Fibroblast of lung (primary cell): ENCODE data around the gene ACYP2. TPM values are rescaled to one million over a fixed set of nuclear protein-coding genes. Genes with fewer than 3 reads are reported as not detected.
"Not testable (repeated sequence)": the region's sequence is repeated elsewhere in the genome, so short reads cannot be mapped to it uniquely, and the experiment has no call there.

Source experiments
- DNase-seq, 2 donors: peaks; one replicate each; pipeline versions ENCODE4 v3.0.0 to v3.0.0-alpha.2; 2010; ENCODE audit warnings: low read depth in 2 of 2
- H2AFZ ChIP-seq: 2 replicates; pipeline ENCODE4 v1.5.1; 2012; ENCODE audit warnings: low read length, control low read depth, inconsistent platforms
- H3K27ac ChIP-seq: 2 replicates; pipeline ENCODE4 v1.5.1; 2011; ENCODE audit warnings: low read length, control low read depth; ENCODE audit not compliant: insufficient read depth
- H3K27me3 ChIP-seq: 2 replicates; pipeline ENCODE4 v1.5.1; 2011; ENCODE audit warnings: mild to moderate bottlenecking, low read length; ENCODE audit not compliant: control insufficient read depth, insufficient read depth
- H3K36me3 ChIP-seq: 2 replicates; pipeline ENCODE4 v1.5.1; 2011; ENCODE audit warnings: low read length; ENCODE audit not compliant: control insufficient read depth, insufficient read depth
- H3K4me1 ChIP-seq: 2 replicates; pipeline ENCODE4 v1.5.1; 2011; ENCODE audit warnings: low read length; ENCODE audit not compliant: control insufficient read depth, insufficient read depth; ENCODE audit errors: extremely low read depth
- H3K4me2 ChIP-seq: 2 replicates; pipeline ENCODE4 v1.5.1; 2011; ENCODE audit warnings: low read length, control low read depth; ENCODE audit not compliant: insufficient read depth; ENCODE audit errors: extremely low read depth
- H3K4me3 ChIP-seq, 4 experiments: fragments of 200-600 bp in 1 of 4; sonication (generic) in 1 of 4; replicated peaks in 1 of 4; 2 replicates each; pipeline ENCODE4 v1.5.1; 2011 to 2016; ENCODE audit warnings: low read length in 4 of 4, low read depth in 3 of 4, mild to moderate bottlenecking in 3 of 4, control low read depth in 2 of 4, inconsistent platforms in 1 of 4, mixed read lengths in 1 of 4; ENCODE audit not compliant: insufficient read depth in 1 of 4; ENCODE audit errors: control extremely low read depth in 1 of 4
- H3K79me2 ChIP-seq: 2 replicates; pipeline ENCODE4 v1.5.1; 2012; ENCODE audit warnings: mild to moderate bottlenecking, low read length, inconsistent platforms; ENCODE audit not compliant: control insufficient read depth, insufficient read depth
- H3K9ac ChIP-seq: 2 replicates; pipeline ENCODE4 v1.5.1; 2011; ENCODE audit warnings: mild to moderate bottlenecking, low read length, control low read depth; ENCODE audit not compliant: insufficient read depth
- H3K9me3 ChIP-seq: 2 replicates; pipeline ENCODE4 v1.5.1; 2012; ENCODE audit warnings: low read depth, low read length; ENCODE audit not compliant: control insufficient read depth, insufficient read depth
- H4K20me1 ChIP-seq: 2 replicates; pipeline ENCODE4 v1.5.1; 2011; ENCODE audit warnings: low read length; ENCODE audit not compliant: control insufficient read depth, insufficient read depth; ENCODE audit errors: extremely low read depth
- EZH2 ChIP-seq: IDR thresholded peaks from 2 replicates; pipeline ENCODE4 v1.5.1; 2012; ENCODE audit warnings: low read length, control low read depth, mild to moderate bottlenecking; ENCODE audit errors: missing control alignments
- polyA plus RNA-seq, 2 donors: library from polyadenylated mRNA; depleted of rRNA in 1 of 2; stranded (reverse) in 1 of 2; unstranded in 1 of 2; fragments of >200 nt; gene quantifications; 2 replicates each; pipeline ENCODE4 v1.2.1, GENCODE V29; 2011 to 2012; ENCODE audit warnings: missing spikeins in 1 of 2
- total RNA-seq: library from RNA; depleted of rRNA; stranded (reverse); fragments of >200 nt; gene quantifications from 2 replicates; pipeline ENCODE4 v1.2.1, GENCODE V29; 2014
- TF ChIP-seq, protein P1 (sequence below), 2 donors: IDR thresholded peaks in 1 of 2; conservative IDR thresholded peaks in 1 of 2; 1 replicate in 1 of 2; 2 replicates in 1 of 2; pipeline ENCODE4 v1.5.1; 2011 to 2012; ENCODE audit warnings: low read length in 2 of 2, control low read depth in 1 of 2, inconsistent platforms in 1 of 2, low read depth in 1 of 2, mild to moderate bottlenecking in 1 of 2

The ACYP2 gene
- total and polyA plus RNA-seq, 2 donors (not counting 1 experiment from before 2014, with no cell fraction given): 9.7 to 24.4 TPM

DNA sequence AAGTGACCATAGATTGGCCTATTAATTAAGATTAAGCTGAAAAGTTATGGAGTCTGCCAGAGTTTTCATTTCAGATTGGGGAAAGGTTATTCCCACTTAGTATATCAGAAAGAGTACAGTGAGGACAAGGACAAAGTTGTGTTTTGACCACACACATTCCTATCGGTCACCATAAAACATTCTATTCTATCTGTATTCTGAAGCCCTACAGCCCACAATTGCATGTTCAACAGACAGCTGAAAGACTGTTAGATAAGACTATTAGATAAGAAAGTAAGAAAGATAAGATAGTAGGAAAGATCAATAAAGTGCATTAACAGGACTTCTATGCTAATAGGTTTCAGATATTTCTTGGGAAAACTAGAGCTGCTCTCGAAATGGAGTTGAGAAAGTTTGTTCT is 26.7 kb upstream of the ACYP2 start:
- Histone ChIP-seq H2AFZ (no peak overlapping the region), H3K4me3 (no peak overlapping the region), H3K36me3 (no peaks in the 10 kb centered on the region), H3K9me3 (no peaks in the 10 kb centered on the region), H3K79me2 (no peaks in the 10 kb centered on the region), H3K4me1 (no peaks in the 10 kb centered on the region), H3K27me3 (no peaks in the 10 kb centered on the region), H4K20me1 (no peaks in the 10 kb centered on the region), H3K27ac (no peak overlapping the region), H3K9ac (no peak overlapping the region), H3K4me2 (no peak overlapping the region)
- TF ChIP-seq, protein P1, sequence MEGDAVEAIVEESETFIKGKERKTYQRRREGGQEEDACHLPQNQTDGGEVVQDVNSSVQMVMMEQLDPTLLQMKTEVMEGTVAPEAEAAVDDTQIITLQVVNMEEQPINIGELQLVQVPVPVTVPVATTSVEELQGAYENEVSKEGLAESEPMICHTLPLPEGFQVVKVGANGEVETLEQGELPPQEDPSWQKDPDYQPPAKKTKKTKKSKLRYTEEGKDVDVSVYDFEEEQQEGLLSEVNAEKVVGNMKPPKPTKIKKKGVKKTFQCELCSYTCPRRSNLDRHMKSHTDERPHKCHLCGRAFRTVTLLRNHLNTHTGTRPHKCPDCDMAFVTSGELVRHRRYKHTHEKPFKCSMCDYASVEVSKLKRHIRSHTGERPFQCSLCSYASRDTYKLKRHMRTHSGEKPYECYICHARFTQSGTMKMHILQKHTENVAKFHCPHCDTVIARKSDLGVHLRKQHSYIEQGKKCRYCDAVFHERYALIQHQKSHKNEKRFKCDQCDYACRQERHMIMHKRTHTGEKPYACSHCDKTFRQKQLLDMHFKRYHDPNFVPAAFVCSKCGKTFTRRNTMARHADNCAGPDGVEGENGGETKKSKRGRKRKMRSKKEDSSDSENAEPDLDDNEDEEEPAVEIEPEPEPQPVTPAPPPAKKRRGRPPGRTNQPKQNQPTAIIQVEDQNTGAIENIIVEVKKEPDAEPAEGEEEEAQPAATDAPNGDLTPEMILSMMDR (conservative IDR thresholded peaks at IDR 0.05 in 1 of 2, IDR thresholded peaks at IDR 0.05 in 1 of 2; ENCODE audit: low read depth in 1 of 2, low read length in 2 of 2): no peak
- no peak for TF ChIP-seq EZH2
- peak in 1 of 2 donors; percentile 24 for DNase-seq

- H3K4me3 ChIP-seq: no peak overlapping the region
- no peak overlapping the region for H3K4me2 ChIP-seq
- H3K27ac ChIP-seq: no peak overlapping the region
- no peaks in the 10 kb centered on the region for H4K20me1 ChIP-seq
- no peaks in the 10 kb centered on the region for H3K4me1 ChIP-seq
- H2AFZ ChIP-seq: no peak overlapping the region
- no peaks in the 10 kb centered on the region for H3K36me3 ChIP-seq
- TF ChIP-seq EZH2: no peak
- TF ChIP-seq, protein P1 (conservative IDR thresholded peaks at IDR 0.05 in 1 of 2, IDR thresholded peaks at IDR 0.05 in 1 of 2; ENCODE audit: low read depth in 1 of 2, low read length in 2 of 2): no peak
- H3K27me3 ChIP-seq: no peaks in the 10 kb centered on the region
- DNase-seq: no peak
- H3K79me2 ChIP-seq: no peaks in the 10 kb centered on the region
- no peaks in the 10 kb centered on the region for H3K9me3 ChIP-seq
- H3K9ac ChIP-seq: no peak overlapping the region
These were observed 24.8 kb upstream of the ACYP2 start for GRCh38 chr2:54090521-54091117.

DNA sequence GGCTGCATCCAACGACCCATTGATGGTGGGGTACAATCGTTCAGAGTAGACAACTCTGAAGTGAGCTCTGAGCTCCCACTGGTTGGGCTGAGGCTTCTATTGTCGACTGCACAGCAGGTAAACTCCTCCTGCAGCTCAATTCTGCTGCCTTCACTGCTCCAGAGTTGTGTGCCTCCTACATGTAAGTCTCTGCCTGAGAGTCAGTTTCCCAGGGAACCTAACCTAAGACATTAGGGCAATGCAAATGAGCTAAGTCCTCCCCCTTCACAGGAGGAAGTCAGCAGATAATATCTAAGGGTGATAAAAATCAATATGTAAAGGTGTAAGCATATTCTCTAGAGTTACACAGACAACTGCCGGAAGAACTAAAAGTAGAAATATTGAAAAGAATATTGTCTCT is 22.5 kb upstream of the ACYP2 start:
- H3K9ac ChIP-seq: no peak overlapping the region
- no peak overlapping the region for H2AFZ ChIP-seq
- H3K9me3 ChIP-seq: no peaks in the 10 kb centered on the region
- H3K4me2 ChIP-seq: no peak overlapping the region
- H3K27ac ChIP-seq: no peak overlapping the region
- no peaks in the 10 kb centered on the region for H3K4me1 ChIP-seq
- H3K27me3 ChIP-seq: no peaks in the 10 kb centered on the region
- no peaks in the 10 kb centered on the region for H3K79me2 ChIP-seq
- DNase-seq: no peak
- H3K4me3 ChIP-seq: no peak overlapping the region
- TF ChIP-seq, protein P1 (conservative IDR thresholded peaks at IDR 0.05 in 1 of 2, IDR thresholded peaks at IDR 0.05 in 1 of 2; ENCODE audit: low read depth in 1 of 2, low read length in 2 of 2): no peak
- TF ChIP-seq EZH2: no peak
- H3K36me3 ChIP-seq: no peaks in the 10 kb centered on the region
- H4K20me1 ChIP-seq: no peaks in the 10 kb centered on the region

GRCh38 chr2:54095406-54095805 is 20.0 kb upstream of the ACYP2 start:
- not testable (repeated sequence) for H2AFZ ChIP-seq, H3K4me1 ChIP-seq, H3K4me2 ChIP-seq, H3K27me3 ChIP-seq, H3K4me3 ChIP-seq, H3K9ac ChIP-seq, H3K79me2 ChIP-seq, H4K20me1 ChIP-seq, H3K36me3 ChIP-seq, H3K27ac ChIP-seq, H3K9me3 ChIP-seq, DNase-seq

- H3K4me2 ChIP-seq, H3K9ac ChIP-seq, H3K9me3 ChIP-seq, H3K79me2 ChIP-seq, H3K27me3 ChIP-seq, H3K27ac ChIP-seq, H3K4me3 ChIP-seq, H4K20me1 ChIP-seq, DNase-seq, H3K4me1 ChIP-seq, H3K36me3 ChIP-seq, H2AFZ ChIP-seq: not testable (repeated sequence)
These were observed 19.3 kb upstream of the ACYP2 start for GRCh38 chr2:54096141-54096540.
